GM10248 (cell line): ENCODE measurements around the gene C1orf74.

ENCODE experiments used
- CTCF ChIA-PET: fragments of 300-600 bp; sonication (Branson Sonifier 250); formaldehyde crosslinking; extraction: SDS; loops from one replicate; lab custom pipeline; 2021; ENCODE audit warnings: antibody characterized with exemption; lab: Yijun Ruan, JAX
- POLR2A ChIA-PET: fragments of 350-650 bp; sonication (Branson Sonifier 250); formaldehyde crosslinking; extraction: SDS; loops from one replicate; lab custom pipeline; 2020; ENCODE audit warnings: antibody characterized with exemption; lab: Yijun Ruan, JAX
- DNase-seq: peaks from one replicate; pipeline ENCODE4 v3.0.0; 2012; ENCODE audit errors: extremely low spot score
- CTCF ChIP-seq: IDR thresholded peaks from 2 replicates; pipeline ENCODE4 v1.5.1; 2012; ENCODE audit warnings: mild to moderate bottlenecking, low read depth; ENCODE audit errors: extremely low read depth, missing control alignments, control extremely low read depth

C1orf74 gene

GRCh38 chr1:209789245-209789644, 4.9 kb upstream of the C1orf74 start:
- ChIA-PET CTCF (no interaction called here), POLR2A (no interaction called here)
- no peak for DNase-seq
- TF ChIP-seq CTCF: no peak

- ChIA-PET CTCF (interaction anchor here (0.9 to 2.2 kb wide), 9 partner anchors 10 to 51 kb away, joined by 3 to 13 read pairs (median 4); no protein-coding TSS in a partner anchor), POLR2A (interaction anchor here (0.5 to 1.1 kb wide), 2 partner anchors 18 to 57 kb away, joined by 3 read pairs; no protein-coding TSS in a partner anchor)
- no peak for TF ChIP-seq CTCF
- no peak for DNase-seq
Measured at GRCh38 chr1:209787551-209787950, 3.2 kb upstream of the C1orf74 start.

GRCh38 chr1:209786146-209786545, 1.8 kb upstream of the C1orf74 start:
- DNase-seq: no peak
- no peak for TF ChIP-seq CTCF
- ChIA-PET CTCF (interaction anchor here (0.7 to 2.2 kb wide), 5 partner anchors 11 to 42 kb away, joined by 3 to 7 read pairs (median 3); partner anchors contain the start of gene UTP25), POLR2A (no interaction called here)

- TF ChIP-seq CTCF: no peak
- no peak for DNase-seq
- ChIA-PET CTCF (interaction anchor here (1.0 to 1.9 kb wide), 6 partner anchors 12 to 42 kb away, joined by 3 to 7 read pairs (median 4); partner anchors contain the start of gene UTP25), POLR2A (no interaction called here)
Measured at GRCh38 chr1:209785592-209785991, 1.2 kb upstream of the C1orf74 start.

- POLR2A ChIA-PET: interaction anchor here (1.5 kb wide), 1 partner anchor 14 kb away, joined by 5 read pairs; no protein-coding TSS in a partner anchor
- TF ChIP-seq CTCF: no peak
- no peak for DNase-seq
- CTCF ChIA-PET: interaction anchor here (1.0 to 2.4 kb wide), 4 partner anchors 9 to 40 kb away, joined by 3 to 10 read pairs (median 3); no protein-coding TSS in a partner anchor
Measured at GRCh38 chr1:209783386-209783785, 973 bp downstream of the C1orf74 start.

GRCh38 chr1:209780268-209780667, 4.1 kb downstream of the C1orf74 start:
- no peak for DNase-seq
- POLR2A ChIA-PET: no interaction called here
- CTCF ChIA-PET: interaction anchor here (1.0 to 2.7 kb wide), 4 partner anchors 10 to 43 kb away, joined by 3 to 11 read pairs (median 7); no protein-coding TSS in a partner anchor
- no peak for TF ChIP-seq CTCF
